Measurements from ENCODE around the gene CD53. TPM values are rescaled to one million over a fixed set of nuclear protein-coding genes. Genes with fewer than 3 reads are reported as not detected.
A peak's percentile ranks its signal among the peaks of the same experiment; 100 is the strongest.

Gene CD53
- total RNA-seq, 2 donors from 2014 or later, result 4.9 to 16.6 TPM

DNA sequence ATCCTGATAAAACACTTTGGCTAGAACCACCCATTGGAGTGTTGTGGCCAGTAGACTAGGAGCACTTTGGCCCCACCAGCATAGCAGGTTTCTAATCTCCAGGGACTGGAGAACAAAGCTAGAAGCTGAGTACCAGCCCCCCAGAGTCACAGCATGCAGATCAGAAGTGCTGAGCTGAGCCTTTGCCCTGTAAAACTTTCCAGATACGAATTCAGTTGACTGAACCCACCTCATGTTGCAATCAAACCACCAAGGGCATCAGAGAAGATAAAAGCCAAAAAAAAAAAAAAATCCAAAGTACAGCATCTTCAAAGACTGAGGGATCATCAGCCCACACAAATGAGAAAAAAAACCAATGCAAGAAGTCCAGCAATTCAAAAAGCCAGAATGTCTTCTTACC, 8.7 kb upstream of the CD53 start:
- no peak for DNase-seq
- TF ChIP-seq, protein P1, sequence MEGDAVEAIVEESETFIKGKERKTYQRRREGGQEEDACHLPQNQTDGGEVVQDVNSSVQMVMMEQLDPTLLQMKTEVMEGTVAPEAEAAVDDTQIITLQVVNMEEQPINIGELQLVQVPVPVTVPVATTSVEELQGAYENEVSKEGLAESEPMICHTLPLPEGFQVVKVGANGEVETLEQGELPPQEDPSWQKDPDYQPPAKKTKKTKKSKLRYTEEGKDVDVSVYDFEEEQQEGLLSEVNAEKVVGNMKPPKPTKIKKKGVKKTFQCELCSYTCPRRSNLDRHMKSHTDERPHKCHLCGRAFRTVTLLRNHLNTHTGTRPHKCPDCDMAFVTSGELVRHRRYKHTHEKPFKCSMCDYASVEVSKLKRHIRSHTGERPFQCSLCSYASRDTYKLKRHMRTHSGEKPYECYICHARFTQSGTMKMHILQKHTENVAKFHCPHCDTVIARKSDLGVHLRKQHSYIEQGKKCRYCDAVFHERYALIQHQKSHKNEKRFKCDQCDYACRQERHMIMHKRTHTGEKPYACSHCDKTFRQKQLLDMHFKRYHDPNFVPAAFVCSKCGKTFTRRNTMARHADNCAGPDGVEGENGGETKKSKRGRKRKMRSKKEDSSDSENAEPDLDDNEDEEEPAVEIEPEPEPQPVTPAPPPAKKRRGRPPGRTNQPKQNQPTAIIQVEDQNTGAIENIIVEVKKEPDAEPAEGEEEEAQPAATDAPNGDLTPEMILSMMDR (IDR thresholded peaks at IDR 0.05), result no peak
- no peak for TF ChIP-seq POLR2A (IDR thresholded peaks at IDR 0.05)
- no peaks in the 10 kb centered on the region for H3K27me3 ChIP-seq
- no peaks in the 10 kb centered on the region for H3K9me3 ChIP-seq
- ATAC-seq, result no peak
- intact Hi-C loops (cut with DNase I), result no loop called here
- no peak overlapping the region for H3K4me3 ChIP-seq
- no peaks in the 10 kb centered on the region for H3K4me1 ChIP-seq
- no peak overlapping the region for H3K27ac ChIP-seq
- no peaks in the 10 kb centered on the region for H3K36me3 ChIP-seq (replicated peaks in 1 of 2; ENCODE audit: insufficient read depth in 1 of 2, low read depth in 2 of 2)
- WGBS, 2 donors, result 26 to 27% methylated on average over 1 of the region's 1 CpG

DNA sequence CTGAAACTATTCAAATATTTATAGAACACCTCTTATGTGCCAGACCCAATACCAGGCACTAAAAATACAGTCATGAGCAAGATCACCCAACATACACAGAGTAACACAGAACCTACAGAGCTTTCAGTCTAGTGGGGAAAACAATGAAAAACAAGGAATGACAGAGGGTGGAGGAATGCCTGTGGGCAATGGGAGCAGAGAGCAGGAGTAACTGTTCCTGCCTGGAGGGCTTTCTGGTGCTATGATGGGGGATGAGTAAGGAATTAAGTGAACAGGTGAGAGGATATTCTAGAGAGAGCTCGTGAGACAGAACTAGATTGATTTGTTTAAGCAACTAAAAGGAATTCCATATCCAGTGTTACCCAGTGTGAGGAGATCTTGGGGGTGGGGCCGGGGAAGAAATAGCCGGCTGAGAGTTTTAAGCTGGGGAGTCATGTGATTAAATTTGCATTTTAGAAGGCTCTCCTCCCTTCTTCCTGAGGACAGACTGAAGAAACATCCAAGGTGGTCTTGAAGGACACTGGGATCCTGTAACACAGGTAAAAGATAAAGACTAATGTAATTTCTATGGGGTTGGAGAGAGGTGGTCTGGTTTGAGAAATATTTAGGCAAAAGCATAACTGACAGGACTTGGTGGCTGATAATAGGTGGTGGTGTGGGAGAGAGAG, 2.1 kb upstream of the CD53 start:
- TF ChIP-seq, protein P1 (IDR thresholded peaks at IDR 0.05), result no peak
- no peak for TF ChIP-seq POLR2A (IDR thresholded peaks at IDR 0.05)
- Histone ChIP-seq H3K4me1 (no peaks in the 10 kb centered on the region), H3K9me3 (no peaks in the 10 kb centered on the region), H3K4me3 (no peak overlapping the region), H3K27ac (no peak overlapping the region), H3K27me3 (no peaks in the 10 kb centered on the region), H3K36me3 (replicated peaks in 1 of 2; ENCODE audit: insufficient read depth in 1 of 2, low read depth in 2 of 2) (no peaks in the 10 kb centered on the region)
- WGBS, 2 donors, result 36 to 38% methylated on average over 3 of the region's 3 CpGs
- no peak for ATAC-seq
- intact Hi-C loops (cut with DNase I), result no loop called here
- DNase-seq, result no peak

DNA sequence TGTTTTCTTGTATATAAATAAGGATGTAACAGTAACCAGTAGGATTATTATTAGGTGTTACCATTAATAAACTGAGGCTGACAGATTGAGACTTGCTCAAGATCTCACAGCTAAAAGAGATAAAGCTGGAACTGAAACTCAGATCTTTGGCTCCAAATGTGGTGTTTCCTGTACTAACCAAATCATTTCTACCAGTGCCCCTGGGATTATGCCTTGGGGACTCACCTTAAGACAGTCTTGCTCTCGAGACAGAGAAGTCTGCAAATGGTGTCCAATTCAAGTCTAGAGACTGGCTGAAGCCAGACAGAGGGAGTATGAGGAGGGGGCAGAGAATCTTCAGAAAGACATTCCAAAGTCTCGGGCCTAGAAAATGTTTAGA, 593 bp upstream of the CD53 start:
- no peaks in the 10 kb centered on the region for H3K36me3 ChIP-seq (replicated peaks in 1 of 2; ENCODE audit: insufficient read depth in 1 of 2, low read depth in 2 of 2)
- no peaks in the 10 kb centered on the region for H3K9me3 ChIP-seq
- no peaks in the 10 kb centered on the region for H3K4me1 ChIP-seq
- intact Hi-C loops (cut with DNase I), result no loop called here
- no peaks in the 10 kb centered on the region for H3K27me3 ChIP-seq
- DNase-seq, result no peak
- H3K4me3 ChIP-seq, result no peak overlapping the region
- ATAC-seq, result no peak
- WGBS, 2 donors, result 61 to 68% methylated on average over 2 of the region's 2 CpGs
- peak overlapping the region in 1 of 4 donors; percentile 69 for H3K27ac ChIP-seq
- no peak for TF ChIP-seq POLR2A (IDR thresholded peaks at IDR 0.05)

DNA sequence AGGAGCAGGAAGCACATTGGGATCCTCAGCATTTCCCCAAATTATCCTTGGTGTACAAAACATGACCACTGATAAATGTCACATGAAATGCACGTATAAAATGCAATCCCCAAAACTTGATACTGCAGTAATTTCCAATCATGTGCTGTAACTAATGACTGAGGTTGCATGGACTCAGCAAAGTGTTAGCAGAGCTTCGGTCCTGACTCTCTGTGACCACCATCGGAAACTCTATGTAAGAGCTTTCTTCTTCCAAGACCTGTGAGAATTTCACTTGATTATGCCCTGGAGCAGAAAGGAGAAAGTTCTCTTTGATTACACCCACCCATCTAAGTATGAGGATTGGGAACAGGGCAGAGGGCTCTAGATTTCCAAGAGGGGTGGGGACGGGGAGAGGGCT, 908 bp downstream of the CD53 start:
- no peaks in the 10 kb centered on the region for H3K36me3 ChIP-seq (replicated peaks in 1 of 2; ENCODE audit: insufficient read depth in 1 of 2, low read depth in 2 of 2)
- peak overlapping the region in 1 of 4 donors; percentile 69 for H3K27ac ChIP-seq
- WGBS, 2 donors, result 63 to 70% methylated on average over 4 of the region's 4 CpGs
- H3K27me3 ChIP-seq, result no peaks in the 10 kb centered on the region
- no peaks in the 10 kb centered on the region for H3K9me3 ChIP-seq
- no peaks in the 10 kb centered on the region for H3K4me1 ChIP-seq
- DNase-seq (no peak), ATAC-seq (no peak)
- TF ChIP-seq POLR2A (IDR thresholded peaks at IDR 0.05), result no peak
- TF ChIP-seq, protein P1 (IDR thresholded peaks at IDR 0.05), result no peak
- intact Hi-C loops (cut with DNase I), result no loop called here
- H3K4me3 ChIP-seq, result no peak overlapping the region

DNA sequence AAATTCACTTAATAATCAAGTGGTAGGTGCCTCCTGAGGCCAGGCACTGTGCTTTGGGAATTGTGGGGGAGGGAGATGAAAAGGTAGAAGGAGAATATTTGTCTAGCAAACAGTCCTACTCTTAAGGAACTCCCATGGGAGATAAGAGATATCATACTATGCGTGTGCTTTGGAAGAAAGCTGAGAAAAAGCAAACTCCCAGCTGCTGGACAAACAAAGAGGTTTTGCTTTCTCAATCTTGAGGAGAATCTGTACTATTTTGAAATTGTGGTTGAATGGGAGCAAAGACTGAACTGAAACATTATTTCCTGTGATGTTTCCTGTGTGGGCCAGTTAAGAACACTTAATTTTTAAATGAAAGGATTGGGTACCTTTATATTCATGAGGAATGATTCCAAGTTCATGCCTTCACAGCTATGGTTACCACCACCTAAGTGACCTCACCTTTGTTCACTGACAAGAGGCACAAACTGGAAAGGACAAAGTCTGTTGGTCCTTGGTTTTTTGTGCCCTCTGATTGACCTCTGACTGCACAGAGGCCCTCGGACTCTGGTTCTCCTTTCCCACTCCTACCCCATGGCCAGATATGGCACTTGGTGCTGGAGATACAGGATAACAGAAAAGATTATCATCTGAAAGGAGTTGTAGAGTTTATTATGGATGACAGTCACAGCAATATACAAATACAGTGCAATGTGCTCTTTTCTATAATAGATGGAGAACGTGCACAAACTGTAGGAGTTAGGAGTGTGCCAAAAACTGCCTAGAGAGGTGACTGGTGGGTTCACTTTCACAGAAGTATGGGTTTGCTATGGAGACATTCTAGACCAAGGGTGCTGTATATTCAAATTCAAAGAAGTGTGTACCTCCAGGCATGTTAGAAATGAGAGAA, 1.6 kb downstream of the CD53 start:
- Histone ChIP-seq H3K4me3 (no peak overlapping the region), H3K9me3 (no peaks in the 10 kb centered on the region), H3K27me3 (no peaks in the 10 kb centered on the region), H3K36me3 (replicated peaks in 1 of 2; ENCODE audit: insufficient read depth in 1 of 2, low read depth in 2 of 2) (no peaks in the 10 kb centered on the region), H3K4me1 (no peaks in the 10 kb centered on the region), H3K27ac (peak overlapping the region in 1 of 4 donors; percentile 69)
- no peak for ATAC-seq
- DNase-seq, result peak in 1 of 4 donors; percentile 6
- intact Hi-C loops (cut with DNase I), result no loop called here
- TF ChIP-seq, protein P1 (IDR thresholded peaks at IDR 0.05), result no peak
- no peak for TF ChIP-seq POLR2A (IDR thresholded peaks at IDR 0.05)
- 22 to 31% methylated on average over 3 of the region's 3 CpGs for WGBS, 2 donors

All from body of pancreas (tissue), 4 donors.